GM19043 (cell line): ENCODE data around the gene DMD.

Experiments
- ATAC-seq: cut with Tn5 transposase; IDR thresholded peaks from one replicate; pipeline ENCODE4 v1.9.1; 2021; ENCODE audit warnings: low read depth; ENCODE audit not compliant: unreplicated experiment

DMD gene

GRCh38 chrX:31572360-31572759, 1639.0 kb downstream of the DMD start:
- ATAC-seq = no peak

- ATAC-seq = no peak
Measured at GRCh38 chrX:31570658-31571057, 1640.7 kb downstream of the DMD start.

- no peak for ATAC-seq
Measured at GRCh38 chrX:31563792-31564191, 1647.6 kb downstream of the DMD start.

GRCh38 chrX:31555506-31555905, 1655.8 kb downstream of the DMD start:
- ATAC-seq = no peak

- no peak for ATAC-seq
Measured at GRCh38 chrX:31551913-31552312, 1659.4 kb downstream of the DMD start.

GRCh38 chrX:31550158-31550557, 1661.2 kb downstream of the DMD start:
- no peak for ATAC-seq

- no peak for ATAC-seq
Measured at GRCh38 chrX:31547816-31548215, 1663.5 kb downstream of the DMD start.

GRCh38 chrX:31547416-31547815, 1663.9 kb downstream of the DMD start:
- ATAC-seq = no peak

GRCh38 chrX:31546126-31546525, 1665.2 kb downstream of the DMD start:
- no peak for ATAC-seq

- ATAC-seq = no peak
Measured at GRCh38 chrX:31545726-31546125, 1665.6 kb downstream of the DMD start.

GRCh38 chrX:31545191-31545590, 1666.2 kb downstream of the DMD start:
- ATAC-seq = no peak

- ATAC-seq = no peak
Measured at GRCh38 chrX:31543634-31544033, 1667.7 kb downstream of the DMD start.

GRCh38 chrX:31542566-31542965, 1668.8 kb downstream of the DMD start:
- no peak for ATAC-seq

GRCh38 chrX:31540313-31540712, 1671.0 kb downstream of the DMD start:
- ATAC-seq = no peak

- no peak for ATAC-seq
Measured at GRCh38 chrX:31527455-31528126, 1683.8 kb downstream of the DMD start.

GRCh38 chrX:31523884-31524536, 1687.3 kb downstream of the DMD start:
- ATAC-seq = no peak

GRCh38 chrX:31522760-31523159, 1688.6 kb downstream of the DMD start:
- ATAC-seq = no peak

- no peak for ATAC-seq
Measured at GRCh38 chrX:31521941-31522340, 1689.4 kb downstream of the DMD start.

GRCh38 chrX:31516527-31516926, 1694.8 kb downstream of the DMD start:
- no peak for ATAC-seq

GRCh38 chrX:31508338-31508737, 1703.0 kb downstream of the DMD start:
- no peak for ATAC-seq

- ATAC-seq = no peak
Measured at GRCh38 chrX:31506928-31507327, 1704.4 kb downstream of the DMD start.

GRCh38 chrX:31506360-31506759, 1705.0 kb downstream of the DMD start:
- ATAC-seq = no peak
